Bone marrow (tissue), 2 donors: ENCODE data around the gene PITX1.

Experiments used
- DNase-seq, 2 donors: peaks; one replicate each; lab custom pipeline; 2025; lab: John Stamatoyannopoulos, UW

Gene PITX1

DNA sequence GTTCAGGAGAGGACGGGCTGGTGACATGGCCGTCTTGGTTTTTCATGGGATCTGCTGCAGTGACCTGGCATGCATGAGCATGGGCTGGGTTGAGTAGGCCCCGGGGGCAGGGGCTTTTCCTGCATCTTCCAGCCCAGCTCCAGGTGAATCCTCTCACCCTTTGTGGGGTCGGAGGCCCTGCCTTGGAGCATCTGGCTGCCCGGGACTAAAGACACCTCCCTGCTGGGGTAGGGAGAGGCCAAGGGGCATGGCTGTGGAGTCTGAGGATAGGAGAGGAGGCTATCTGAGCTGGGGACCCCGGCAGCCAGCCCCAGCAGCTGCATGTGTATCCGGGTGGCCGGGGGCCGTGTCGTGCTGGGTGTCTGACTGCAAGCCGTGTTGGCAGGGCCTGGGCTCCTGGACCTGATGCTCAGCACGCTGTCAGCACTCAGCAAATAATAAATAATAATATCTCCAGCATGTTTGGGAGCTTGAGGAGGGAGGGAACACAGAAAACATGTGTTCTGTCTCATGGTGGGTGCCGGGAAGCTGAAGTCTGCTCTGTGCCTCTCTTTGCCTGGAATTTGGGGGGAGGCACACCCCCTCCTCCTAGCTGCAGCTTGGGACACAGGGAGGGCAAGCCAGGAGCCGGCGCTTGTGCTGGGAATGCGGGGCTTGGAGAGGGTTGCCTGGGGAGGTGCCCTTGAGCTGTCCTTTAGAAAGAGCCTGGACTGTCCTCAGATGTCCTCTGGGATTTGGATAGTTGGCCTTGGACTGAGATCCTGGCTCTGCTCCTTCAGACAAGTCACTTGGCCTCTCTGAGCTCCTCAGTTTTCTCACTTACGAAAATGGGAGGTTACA, 28.4 kb upstream of the PITX1 start:
- DNase-seq = no peak

DNA sequence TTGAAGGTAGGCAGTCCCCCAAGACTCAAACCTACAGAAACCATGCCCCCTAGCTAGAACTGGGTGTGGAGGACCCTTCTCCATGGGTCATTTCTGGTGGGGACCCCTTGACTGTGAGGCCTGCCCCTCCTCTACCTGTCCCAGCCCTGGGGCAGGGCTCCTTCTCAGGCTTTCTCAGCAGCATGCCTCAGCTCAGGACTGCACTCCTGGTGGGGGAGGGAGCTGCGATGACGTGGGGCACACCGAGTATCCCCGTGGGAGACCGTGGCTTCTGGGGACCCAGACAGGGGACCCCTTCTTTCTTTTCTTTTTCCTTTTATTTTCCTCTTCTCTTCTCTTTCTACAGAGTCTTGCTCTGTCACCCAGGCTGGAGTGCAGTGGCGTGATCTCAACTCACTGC, 27.0 kb upstream of the PITX1 start:
- no peak for DNase-seq

DNA sequence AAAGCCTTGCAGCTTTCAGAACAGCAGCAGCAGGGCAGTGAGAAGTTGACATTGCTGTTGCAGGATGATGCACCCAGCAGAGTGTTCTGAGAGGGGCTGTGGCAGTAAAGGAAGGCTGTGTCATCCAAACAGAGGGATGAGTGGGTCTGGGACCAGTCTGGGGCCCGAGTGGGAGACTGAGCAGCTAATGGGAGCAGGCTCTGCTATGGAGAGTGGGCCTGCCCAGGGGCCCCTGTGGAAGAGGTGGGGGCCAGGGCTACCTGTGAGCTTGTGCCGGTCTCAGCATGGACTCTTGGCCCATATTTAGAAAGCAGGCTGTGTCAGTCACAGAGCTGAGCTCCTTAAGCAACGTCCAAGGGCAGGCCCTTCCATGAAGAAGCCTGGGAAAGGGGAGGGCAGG, 26.0 kb upstream of the PITX1 start:
- DNase-seq = no peak

DNA sequence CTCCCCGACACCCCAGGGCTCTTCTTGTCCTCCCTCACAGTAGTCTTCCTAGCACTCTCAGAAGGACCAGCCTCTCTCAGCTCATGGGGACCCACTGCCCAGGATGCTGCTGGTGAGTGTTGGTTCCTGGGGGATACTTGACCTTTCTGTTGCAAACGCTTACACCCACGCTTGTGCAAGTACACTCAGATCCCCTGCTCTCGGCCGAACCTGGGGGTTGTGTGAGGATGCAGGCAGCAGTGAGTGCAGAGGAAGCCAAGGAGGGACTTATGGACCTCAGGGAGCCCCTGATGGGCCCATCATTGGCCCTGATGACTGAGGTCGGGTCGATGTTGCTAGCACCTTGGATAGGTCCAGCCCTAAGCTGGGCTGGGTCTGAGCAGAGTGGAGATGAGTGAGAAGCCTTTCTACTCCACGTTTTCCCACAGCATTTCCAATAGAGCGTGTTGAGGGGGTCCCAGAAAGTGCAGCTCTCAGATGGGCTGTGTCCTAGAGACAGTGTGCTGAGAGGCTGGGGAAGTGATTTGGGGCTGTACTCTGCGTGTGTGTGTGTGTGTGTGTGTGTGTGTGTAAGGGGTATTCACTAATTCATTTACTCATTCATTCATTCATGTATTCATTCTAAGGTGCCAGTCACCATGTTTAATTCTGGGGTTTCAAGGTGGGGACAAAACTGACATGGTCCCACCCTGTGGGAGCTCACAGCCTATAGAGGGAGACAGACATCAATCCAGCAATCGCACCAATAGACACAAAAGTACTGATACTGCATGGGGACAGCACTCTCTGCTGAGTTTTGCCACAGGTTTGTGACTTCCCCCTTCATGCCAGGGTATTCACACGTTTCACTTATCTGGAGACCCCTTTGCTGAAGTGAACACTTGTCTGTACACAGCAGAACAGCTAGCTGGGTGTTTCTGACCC, 25.2 kb upstream of the PITX1 start:
- no peak for DNase-seq

- no peak for DNase-seq
Measured at GRCh38 chr5:135058331-135058732, 24.3 kb upstream of the PITX1 start.

DNA sequence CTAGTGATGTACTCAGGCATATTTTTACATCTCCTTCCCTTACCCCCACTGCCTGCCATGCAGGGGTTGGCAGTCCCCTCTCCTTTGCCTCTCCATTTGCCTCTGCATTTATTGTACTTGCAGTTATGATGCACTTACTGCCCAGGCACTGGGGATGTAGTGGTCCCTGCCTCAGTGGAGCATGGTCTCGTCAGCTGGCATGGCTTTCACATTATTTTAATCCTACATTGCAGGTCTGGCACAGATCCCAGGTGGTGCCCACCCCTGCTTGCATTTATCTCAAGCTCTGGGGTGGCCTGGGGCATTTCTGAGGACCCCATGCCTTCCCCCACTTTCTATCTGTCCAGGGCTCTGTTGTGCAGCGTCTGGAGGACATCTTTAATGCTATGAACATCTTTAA, 23.2 kb upstream of the PITX1 start:
- DNase-seq = no peak

DNA sequence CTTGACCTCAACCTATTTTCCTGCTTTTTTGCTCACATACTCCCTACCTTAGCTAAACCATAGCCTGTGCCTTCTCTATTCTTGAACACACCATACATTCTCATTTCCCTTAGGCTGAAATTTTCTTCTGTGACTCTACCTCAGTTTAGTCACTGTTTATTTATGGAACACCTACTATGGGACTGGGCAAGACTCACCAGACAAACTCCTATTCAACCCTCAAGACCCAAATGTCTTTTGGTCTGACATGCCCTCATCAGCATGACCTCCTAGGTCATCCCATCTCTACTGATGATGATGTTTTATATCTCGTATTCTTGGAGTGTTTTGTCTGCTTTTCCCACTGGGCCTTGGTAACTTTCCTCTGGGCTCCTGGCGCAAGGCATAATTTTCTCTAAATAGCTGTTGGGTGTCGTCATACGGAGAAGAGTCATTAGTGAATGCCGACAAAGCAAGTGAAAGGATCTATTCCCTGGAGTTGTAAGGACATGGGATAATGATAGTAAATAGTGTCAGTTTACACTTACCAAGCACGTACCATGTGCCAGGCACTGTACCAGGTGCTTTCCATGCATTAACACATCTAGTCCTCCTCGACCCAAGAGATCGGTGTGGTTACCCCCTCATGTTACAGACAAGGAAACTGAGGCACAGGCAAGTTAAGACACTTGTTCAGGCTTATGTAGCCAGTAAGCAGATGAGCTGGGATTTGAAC, 22.4 kb upstream of the PITX1 start:
- no peak for DNase-seq

DNA sequence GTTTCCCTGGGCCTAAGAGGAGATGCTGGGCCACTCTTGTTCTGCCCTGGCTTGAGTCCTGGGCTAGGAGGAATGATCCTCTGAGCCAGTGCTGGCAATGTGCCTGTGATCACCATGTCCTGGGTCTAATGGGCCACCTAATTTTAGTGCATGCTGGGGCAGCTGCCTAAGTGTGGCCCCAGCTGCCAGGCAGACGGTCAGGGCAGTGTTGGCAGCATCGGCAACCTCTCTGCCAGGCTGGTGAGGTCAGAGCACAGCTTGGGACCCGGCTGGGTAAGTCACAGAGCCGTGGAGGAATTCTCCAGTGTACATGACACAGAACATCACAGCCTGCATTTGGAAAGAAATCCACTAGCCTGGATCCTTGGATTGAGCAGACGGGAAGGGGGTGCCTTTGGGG, 21.4 kb upstream of the PITX1 start:
- DNase-seq = no peak

GRCh38 chr5:135054546-135054945, 20.5 kb upstream of the PITX1 start:
- DNase-seq = no peak

GRCh38 chr5:135053989-135054388, 20.0 kb upstream of the PITX1 start:
- no peak for DNase-seq

GRCh38 chr5:135053278-135053677, 19.2 kb upstream of the PITX1 start:
- DNase-seq = no peak

GRCh38 chr5:135052511-135053145, 18.6 kb upstream of the PITX1 start:
- DNase-seq = no peak

- DNase-seq = no peak
Measured at GRCh38 chr5:135051872-135052271, 17.8 kb upstream of the PITX1 start.

- DNase-seq = no peak
Measured at GRCh38 chr5:135051399-135051798, 17.4 kb upstream of the PITX1 start.

DNA sequence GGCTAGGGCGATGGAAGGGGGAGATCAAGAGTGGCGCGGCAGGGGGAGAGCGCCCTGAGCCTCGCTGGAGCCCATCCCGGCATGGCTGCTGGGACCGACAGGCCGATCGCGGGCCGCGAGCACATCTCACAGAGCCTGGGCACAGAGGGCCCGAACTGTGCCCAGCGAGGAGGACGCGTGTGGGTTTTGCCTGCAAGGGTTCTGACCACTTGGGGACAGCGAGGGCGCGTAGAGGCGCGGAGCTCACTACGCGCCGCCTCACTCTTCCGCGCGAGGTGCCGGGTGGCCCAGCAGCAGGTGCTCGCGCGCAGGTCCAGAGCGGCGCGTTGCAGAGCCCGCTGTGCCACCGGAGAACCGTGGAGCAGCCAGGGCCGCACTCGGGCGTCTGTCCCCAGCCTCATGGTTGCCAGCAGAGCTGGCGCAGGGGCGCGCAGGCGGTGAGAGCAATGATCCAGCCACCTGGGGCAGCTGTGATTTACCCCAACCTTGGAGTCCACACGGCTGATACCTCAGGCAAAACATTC, 16.3 kb upstream of the PITX1 start:
- no peak for DNase-seq

GRCh38 chr5:135048930-135049329, 14.9 kb upstream of the PITX1 start:
- no peak for DNase-seq

GRCh38 chr5:135048286-135048685, 14.3 kb upstream of the PITX1 start:
- DNase-seq = no peak

DNA sequence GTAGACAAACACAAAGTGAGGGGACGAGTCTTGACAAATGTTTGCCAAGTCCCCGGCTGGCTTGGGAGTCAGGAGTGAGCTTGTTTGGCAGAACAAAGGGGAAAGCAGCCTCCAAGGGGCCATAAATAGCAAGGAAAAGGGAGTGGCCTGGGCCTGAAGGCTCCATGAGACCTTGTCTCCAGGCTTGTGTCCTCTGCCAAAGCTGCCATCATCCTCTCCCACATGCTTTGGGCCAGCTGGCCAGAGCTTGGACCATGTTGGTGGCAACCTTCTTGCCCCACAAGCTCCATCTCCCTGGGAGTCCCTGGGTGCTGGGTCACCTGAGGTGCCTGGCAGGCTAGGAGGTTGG, 13.3 kb upstream of the PITX1 start:
- DNase-seq = no peak

GRCh38 chr5:135046661-135047346, 12.8 kb upstream of the PITX1 start:
- no peak for DNase-seq

DNA sequence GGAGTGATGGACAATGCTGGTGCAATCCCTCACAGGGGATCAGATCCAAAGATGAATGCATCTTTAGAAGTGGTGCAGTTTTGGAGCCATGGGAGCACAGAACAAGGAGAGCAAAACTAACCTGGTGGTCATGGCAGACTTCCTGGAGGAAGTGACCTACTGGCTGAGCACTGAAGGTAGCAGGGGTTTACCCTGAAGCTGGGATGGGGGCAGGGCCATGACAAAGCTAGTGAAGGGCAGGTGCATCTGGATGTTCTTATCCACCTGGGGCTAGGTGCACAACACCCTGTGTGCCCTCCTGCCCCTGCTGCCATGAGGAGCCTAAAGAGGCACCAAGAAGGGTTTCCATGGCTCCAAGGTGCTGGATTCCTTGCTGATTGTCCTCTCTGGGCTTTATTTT, 11.5 kb upstream of the PITX1 start:
- no peak for DNase-seq

GRCh38 chr5:135042595-135042994, 8.6 kb upstream of the PITX1 start:
- DNase-seq = no peak
